C4-2B (cell line): ENCODE data around the gene CENPB.

Experiments used
- H3K27ac ChIP-seq: fragments of 450-650 bp; 2 replicates; pipeline ENCODE4 v1.5.1; 2017
- ZFX ChIP-seq: fragments of 450-650 bp; IDR thresholded peaks from 2 replicates; pipeline ENCODE4 v1.6.1; 2017
- TF ChIP-seq, protein P1 (sequence below): fragments of 450-650 bp; conservative IDR thresholded peaks from 2 replicates; pipeline ENCODE4 v1.5.1; 2017; ENCODE audit warnings: mild to moderate bottlenecking

CENPB gene

DNA sequence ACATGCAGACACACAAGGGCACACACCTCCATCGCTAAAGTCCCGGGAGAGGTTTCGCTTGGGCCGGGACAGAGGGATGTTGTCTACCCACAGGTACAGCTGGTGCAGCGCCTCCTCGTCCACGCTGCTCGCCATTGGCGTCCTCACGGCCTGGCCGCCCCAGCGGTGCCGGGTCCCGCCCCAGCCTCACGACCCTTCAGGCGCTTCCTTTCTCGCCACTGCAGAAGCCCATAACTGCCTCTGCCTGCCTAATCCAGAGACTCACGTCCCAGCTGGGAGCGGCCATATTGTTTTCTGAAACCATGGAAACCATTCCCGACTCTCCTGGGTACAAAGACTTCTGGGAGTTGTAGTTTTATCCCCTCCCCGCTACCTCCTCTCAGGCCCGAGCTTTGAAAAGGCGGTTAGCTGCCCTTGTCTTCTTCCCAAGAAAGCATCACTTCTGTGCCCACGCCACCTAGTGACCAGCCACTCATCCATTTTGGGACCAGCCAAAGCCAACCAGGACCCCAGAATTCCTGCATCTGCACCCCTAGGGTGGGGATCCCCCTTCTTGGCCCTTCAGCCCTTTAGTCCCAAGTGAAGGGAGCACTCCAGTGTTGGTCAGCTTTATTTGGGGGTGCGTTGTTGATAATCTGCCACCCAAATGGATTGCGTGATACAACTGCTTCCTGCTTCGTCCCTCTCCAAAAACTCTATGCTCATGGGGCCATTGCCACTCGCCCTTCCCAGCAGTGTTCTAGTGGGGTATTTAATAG, 5.2 kb downstream of the CENPB start, which contains the start of gene SPEF1:
SPEF1 (minus strand) TSS at position 296 of the 758 bp plus-strand sequence; CDS start at position 135, 161 bp downstream.
- TF ChIP-seq, protein P1, sequence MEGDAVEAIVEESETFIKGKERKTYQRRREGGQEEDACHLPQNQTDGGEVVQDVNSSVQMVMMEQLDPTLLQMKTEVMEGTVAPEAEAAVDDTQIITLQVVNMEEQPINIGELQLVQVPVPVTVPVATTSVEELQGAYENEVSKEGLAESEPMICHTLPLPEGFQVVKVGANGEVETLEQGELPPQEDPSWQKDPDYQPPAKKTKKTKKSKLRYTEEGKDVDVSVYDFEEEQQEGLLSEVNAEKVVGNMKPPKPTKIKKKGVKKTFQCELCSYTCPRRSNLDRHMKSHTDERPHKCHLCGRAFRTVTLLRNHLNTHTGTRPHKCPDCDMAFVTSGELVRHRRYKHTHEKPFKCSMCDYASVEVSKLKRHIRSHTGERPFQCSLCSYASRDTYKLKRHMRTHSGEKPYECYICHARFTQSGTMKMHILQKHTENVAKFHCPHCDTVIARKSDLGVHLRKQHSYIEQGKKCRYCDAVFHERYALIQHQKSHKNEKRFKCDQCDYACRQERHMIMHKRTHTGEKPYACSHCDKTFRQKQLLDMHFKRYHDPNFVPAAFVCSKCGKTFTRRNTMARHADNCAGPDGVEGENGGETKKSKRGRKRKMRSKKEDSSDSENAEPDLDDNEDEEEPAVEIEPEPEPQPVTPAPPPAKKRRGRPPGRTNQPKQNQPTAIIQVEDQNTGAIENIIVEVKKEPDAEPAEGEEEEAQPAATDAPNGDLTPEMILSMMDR, result peak; percentile 73
- TF ChIP-seq ZFX, result no peak
- no peak within 1 kb of the TSS for H3K27ac ChIP-seq

DNA sequence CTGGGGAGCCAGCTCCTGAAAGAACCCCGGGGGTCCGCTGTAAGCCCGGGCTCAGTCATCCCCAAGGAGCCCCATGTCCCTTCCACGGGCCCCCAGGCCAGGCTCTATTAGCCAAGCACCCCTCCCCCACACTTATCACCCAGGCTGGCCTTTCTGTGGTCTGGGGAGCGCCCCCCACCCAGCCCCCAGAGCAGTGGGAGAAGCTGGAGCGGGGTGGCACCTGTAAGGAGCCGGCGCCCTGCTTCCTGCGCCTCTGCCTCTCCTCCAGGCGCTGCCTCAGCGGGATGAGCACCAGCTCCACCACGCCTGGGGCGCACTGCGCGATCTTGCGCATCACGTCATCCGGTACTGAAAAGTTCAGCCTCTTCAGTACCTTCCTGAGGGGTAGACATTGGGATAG, 7.6 kb downstream of the CENPB start:
- no peak overlapping the region for H3K27ac ChIP-seq
- no peak for TF ChIP-seq ZFX
- TF ChIP-seq, protein P1, result no peak

DNA sequence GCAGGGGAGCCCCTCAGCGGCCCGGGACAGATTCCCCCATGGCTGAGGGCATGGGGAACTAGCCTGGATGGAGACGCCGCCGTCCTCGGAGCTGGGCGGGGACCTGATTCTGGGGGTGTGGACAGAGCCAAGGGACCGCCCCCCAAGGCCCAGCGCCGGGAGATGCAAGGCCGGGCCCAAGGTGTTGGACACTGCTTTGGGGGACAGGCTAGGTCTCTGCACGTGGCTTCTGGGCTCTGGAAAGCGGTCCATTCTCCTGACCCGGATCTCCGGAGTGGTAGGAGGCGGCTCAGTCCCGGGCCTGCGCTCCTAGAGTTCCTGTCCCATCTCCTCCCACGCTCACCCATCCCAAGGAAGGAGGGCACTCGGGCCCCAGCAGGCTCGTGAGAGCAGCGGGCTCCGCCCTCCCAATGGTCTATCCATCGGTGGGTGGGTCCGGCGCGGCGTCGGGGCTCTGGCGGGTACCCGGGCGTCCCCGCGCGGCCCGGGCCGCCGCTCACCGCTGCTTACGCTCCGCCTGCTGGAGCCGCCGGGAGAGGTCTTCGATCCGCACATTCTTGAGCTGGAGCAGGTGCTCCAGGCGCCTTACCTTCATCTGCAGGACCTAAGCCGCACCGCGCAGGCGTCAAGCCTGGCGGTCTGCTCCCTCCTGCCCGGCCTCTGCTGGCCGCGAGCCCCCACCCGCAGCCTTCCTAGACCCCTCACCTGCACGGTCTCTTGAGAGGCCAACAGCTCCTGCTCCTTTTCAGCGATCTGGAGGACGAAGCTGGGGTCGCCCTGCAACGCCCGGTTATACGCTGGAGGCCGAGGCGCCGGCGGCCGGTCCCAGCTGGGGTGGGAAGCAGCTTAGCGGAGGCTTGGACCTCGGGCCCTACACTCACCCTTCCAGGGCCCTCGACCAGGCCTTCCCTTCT, 8.6 kb downstream of the CENPB start:
- TF ChIP-seq, protein P1, result no peak
- no peak for TF ChIP-seq ZFX
- no peak overlapping the region for H3K27ac ChIP-seq

DNA sequence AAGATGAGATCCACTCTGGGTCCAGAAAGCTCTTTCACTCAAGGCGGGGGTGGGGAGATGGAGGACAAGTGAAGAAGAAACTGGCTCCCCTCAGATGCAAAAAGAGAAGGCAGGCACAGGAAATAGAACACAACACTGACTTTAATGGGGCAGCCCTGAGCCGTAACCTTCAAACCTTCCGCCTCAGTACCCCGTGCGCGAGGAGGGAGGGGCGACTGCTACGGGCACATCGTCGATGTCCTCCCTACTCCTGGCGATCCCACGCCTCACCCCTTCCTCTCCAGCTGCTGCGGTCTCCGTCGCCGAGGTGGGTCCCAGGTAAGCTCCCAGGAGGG, 9.2 kb downstream of the CENPB start:
- no peak for TF ChIP-seq ZFX
- TF ChIP-seq, protein P1, result no peak
- no peak overlapping the region for H3K27ac ChIP-seq

GRCh38 chr20:3775457-3776108, 11.0 kb downstream of the CENPB start:
- no peak overlapping the region for H3K27ac ChIP-seq
- TF ChIP-seq, protein P1, result no peak
- no peak for TF ChIP-seq ZFX

DNA sequence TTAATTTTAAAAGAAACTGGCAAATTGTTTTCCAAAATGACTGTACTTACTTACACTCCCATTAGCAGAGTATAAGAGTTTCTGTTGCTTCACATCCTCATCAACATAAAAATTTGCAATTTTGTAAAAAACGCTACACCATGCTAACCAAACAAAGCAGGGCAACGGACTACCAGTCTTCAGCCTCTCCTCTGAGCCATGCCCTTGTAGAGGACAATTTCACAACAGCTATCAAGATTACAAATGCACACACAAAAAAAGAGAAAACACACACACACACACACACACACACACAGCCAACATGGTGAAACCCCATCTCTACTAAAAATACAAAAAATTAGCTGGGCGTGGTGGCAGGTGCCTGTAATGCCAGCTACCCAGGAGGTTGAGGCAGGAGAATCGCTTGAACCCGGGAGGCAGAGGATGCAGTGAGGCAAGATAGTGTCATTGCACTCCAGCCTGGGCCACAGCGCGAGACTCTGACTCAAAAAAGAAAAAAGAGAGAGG, 14.9 kb downstream of the CENPB start:
- H3K27ac ChIP-seq, result no peak overlapping the region
- TF ChIP-seq, protein P1, result no peak
- no peak for TF ChIP-seq ZFX
